Activated T-helper 1 cell treated with anti-CD3 and anti-CD28 coated beads, Interleukin-2, amount 50 U/mL, for 16 hours (primary cell): ENCODE data around the gene ZBTB20.

Experiments
- DNase-seq, 2 donors: peaks; one replicate each; pipeline ENCODE4 v3.0.0-alpha.2; 2020; ENCODE audit warnings: low read depth in 1 of 2, low spot score in 1 of 2

ZBTB20 gene

DNA sequence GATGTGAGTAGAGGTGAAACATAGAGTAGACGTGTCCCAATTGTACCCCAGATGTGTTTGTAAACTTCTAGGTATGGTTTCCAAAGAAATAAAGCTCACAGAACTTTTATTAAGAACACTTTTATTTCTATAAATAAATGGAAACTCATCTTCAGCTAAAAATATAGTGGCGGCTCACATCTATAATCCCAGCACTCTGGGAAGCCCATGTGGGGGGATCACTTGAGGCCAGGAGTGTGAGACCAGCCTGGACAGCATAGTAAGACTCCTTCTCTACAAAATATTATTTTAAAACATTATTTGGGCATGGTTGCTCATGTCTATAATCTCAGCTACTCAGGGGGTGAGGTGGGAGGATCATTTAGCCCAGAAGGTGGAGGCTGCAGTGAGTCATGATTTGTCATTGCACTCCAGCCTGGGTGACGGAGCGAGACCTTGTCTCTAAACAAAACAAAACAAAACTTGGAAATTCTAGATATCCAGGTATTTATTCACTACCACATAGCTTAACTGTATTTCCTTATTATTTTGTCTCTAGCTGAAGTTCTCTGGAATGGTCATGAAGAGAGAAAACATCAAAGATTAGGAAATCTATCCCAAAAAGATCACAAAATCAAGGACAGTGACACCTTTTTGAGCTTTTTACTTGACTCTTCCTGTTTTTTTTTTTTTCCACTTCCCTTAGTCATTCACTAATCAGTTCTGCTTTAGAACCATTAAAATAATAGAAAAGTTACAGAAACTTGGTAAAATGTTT is 595.1 kb downstream of the ZBTB20 start:
- no peak for DNase-seq

DNA sequence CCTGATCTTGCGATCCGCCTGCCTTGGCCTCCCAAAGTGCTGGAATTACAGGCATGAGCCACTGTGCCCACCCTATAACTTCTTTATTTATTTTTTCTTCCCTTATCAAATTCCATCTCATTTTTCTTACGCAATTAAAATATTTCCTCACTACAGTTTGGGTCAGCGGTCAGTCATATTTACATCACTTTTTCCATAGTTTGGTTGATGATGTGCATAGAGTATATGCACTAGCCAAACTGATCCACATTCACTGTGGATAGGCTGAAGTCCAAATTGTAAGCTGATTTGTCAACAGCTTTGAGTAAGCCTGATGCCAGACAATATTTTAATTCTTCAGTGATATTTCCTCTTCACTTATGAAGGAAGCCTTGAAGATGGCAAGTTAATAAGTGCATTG is 596.9 kb downstream of the ZBTB20 start:
- DNase-seq: no peak

DNA sequence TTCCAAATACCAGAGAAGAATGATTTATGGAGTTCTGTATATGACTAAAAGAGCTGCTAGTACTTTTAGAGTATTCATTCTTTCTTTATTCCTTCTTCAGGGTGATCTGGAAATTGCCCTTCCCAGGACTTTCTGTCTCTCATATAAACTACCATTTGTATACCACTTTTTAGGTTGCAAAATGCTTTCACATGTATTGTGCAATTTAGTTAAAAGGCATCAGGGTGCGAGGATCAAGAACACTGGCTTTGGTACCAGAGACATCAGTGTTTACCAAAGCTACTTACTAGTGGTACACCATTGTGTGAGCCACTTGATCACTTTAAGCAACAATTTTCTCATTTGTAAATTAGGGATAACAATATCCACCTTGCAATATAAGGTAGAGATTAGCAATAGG is 601.9 kb downstream of the ZBTB20 start:
- DNase-seq: no peak

DNA sequence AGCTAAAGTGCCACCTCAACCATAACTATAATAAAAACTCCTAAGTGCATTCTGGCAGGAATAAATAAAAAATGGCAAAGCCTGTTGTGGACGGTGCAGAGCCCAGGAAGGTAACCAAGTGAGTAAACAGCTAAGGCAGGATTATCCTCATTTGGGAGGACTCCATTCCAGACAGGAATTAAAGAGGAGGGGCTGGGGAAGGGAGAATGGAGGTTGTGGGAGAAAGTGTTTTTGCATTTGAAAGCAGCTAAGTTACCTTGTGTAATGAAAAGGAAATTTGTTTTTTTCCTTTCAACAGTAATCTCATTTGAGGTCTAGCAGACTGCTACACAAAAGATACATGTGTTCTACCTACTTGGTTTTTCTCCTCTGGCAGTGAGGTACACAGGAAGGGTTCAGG is 604.7 kb downstream of the ZBTB20 start:
- no peak for DNase-seq

DNA sequence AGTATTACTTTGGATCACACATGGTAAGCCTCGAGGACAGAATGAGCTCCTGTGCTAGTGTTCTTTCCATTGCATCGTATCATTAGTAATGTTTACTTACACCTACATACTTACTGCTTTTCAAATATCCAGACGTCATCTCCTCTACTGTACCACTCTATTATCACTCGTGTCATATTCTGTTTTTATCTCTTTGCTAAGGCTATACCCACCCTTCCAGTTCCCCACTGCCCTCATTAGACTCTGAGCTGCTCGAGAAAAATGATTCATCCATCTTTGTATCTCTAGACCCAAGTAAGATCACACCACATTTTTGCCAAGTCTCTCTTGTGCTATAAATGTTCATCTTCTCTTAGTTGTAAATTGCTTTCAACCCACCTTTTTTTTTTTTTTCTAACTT is 607.6 kb downstream of the ZBTB20 start:
- DNase-seq: no peak

DNA sequence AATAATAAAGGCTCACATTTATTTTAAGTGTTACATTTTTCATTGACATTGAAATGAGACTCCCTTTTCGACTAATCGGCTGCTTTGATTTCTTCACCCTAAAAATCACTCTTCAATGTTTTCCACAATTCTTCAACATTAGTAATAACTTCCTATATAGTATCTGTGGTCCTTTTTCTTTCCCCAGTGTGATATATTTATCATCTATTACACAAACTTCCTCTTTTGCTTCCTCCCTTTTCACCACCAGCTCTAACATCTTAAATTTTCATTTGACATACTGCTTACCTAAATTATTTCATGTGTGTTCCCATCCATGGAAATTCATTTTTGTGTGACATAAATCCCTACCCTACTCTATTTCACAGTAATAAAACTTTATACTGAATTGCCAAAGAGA is 608.9 kb downstream of the ZBTB20 start:
- DNase-seq: no peak

DNA sequence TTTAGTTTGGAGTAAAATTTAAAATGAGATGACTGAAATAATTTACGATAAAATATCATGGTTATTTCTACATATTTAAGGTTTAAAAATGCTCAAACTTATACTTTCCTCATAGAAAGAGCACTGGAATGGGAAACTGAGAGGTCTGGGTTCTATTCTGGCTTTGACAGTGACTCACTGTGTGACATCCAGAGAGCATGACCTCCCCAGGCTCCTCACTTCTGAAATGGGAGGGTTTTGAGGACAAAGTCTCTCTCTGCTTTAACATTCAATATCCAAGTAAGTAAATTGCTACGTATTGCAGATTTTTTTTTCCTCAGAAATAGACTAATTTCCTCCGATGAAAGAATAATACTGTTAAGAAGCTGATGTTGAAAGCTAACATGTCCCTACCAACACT is 618.6 kb downstream of the ZBTB20 start:
- DNase-seq: no peak

DNA sequence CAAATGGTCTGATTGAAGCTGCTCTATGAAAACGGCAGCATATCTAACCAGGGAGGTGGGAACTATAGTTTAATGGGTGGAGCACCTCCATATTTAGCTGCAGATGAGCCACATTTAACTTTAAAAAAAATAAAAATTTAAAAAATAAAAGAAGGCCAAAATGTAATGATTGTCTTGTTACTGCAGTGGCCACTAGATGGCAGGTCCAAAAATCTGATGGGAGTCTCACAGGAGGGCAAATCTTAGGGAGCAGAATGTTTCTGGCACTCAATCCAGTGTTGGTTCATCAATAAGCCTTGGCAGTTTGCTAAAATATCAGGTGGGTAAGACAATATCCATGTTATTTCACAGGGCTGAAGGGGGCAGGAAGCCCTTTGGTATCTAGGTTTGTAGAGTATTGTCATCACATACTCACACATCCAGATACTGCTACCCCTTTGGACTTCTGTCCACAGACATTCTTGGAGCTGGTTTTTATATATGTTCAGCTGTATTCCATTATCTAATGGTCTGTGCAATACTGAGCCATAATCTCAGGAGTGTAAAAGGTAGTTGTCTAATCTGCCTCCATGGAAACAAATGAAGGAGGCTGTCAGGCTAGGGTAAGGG is 619.9 kb downstream of the ZBTB20 start:
- DNase-seq: no peak

DNA sequence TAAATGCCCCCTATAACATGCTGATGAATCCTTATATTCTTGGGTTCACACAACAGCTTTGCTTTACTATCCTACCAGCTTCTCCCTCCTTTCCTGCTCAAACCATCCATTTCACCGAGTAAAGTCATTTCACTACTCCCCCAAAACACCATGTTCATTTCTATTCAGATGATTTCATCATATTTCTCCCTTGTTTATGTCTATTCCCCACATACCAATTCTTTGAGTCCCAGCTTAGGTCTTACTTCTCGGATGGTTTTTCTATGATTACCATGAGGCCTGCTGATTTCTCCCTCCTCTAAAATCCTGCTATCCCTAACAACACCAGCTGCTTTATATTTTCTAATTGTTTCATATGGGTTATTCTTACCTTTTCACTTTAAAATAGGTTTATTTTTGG is 621.8 kb downstream of the ZBTB20 start:
- DNase-seq: no peak

DNA sequence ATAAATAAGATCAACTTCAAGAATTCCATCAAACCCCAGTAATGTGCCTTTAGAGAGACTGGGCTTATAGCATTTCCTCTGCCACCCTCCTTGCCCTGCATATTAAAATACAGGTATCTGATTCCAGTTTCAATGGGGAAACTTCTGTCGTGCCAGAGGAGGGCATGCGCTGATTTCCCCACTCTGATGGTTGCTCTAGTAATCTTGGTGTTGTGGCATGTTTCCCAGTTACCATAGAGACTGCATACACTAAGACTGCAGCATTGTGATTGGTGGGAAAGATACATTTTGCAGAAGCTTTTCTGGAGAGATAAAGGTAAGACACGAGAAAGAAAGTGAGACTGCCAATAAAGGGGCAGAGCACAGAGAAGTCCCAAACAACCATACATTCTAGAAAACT is 627.7 kb downstream of the ZBTB20 start:
- DNase-seq: no peak

DNA sequence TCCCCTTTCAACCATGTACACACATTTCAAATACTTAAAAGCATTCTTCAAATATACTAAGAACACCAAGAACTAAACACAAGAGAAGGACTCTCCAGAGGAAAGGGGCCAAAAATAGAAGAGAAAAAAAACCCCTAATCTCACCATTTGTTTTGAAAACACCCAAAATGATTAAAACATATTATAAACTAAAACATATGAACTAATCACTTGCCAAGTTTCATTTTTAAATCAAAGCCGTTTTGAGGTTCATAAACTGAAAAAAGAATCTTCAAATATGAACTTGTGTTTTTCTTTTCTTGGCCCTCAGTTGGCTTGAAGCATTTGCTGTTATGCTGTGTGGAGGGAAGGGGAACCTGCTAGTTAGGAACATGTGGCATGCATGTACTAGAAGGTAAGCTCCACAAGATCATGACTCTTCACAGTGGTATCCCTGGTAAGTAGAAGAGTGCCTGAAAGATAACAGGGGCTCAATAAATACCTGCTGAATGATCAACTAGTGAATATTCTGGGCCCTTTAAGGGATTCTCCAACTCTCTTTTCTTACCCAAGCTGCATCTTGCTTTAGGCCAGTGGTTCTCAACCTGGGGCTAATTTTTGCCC is 628.8 kb downstream of the ZBTB20 start:
- DNase-seq: no peak

DNA sequence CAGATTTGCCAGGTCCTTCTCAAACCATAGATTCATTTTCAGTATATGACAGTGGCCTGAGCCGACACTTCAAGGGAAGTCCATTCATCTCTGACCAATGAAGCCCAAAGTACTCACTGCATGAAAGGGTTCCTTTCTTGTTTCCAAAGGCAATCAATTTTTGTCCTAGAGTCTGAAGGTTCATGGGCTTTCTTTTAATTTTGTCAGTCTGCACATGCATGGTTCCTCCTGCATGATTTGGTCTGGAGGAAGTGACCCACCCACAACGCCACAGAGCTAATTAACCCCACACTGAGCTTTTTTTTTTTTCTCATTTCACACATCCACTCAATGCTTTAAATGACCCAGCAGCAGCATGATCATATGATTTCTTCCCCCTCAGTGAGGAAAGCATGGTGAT is 636.9 kb downstream of the ZBTB20 start:
- no peak for DNase-seq

DNA sequence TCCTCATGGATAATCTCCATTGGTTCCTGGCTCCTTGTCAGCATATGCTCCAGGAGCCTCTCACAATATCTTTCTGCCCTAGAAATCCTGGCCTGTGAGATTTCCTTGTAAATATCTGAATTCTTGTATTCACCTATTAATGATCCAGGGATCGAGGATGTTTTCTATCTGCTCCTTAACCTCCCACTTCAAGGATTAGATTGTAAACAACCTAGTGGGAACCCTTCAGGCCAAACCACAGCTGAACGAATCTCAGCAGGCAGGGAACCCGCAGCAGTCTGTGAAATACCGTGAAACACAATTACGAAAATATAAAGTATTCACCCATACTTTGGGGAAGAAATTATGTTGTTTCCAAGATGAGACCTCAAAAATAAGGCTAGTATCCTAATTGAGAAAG is 637.3 kb downstream of the ZBTB20 start:
- no peak for DNase-seq

DNA sequence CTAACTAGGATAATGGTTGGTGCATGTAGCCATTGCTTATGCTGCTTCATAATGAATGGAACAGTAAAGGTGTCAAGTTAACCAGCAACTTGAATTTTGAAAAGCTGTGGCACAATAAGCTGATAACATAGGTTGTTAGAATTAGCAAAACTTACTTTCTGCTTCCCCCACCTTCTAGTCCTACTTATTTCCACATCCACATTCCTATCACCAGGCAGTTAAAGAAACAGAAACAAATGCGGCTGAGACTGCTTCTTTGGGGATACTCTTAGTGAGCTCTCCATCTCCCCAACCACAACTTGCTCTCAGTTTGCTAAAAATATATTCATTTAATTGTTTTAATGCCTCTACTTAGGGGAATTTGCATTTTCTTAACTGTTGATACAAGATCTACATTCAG is 638.1 kb downstream of the ZBTB20 start:
- DNase-seq: no peak

DNA sequence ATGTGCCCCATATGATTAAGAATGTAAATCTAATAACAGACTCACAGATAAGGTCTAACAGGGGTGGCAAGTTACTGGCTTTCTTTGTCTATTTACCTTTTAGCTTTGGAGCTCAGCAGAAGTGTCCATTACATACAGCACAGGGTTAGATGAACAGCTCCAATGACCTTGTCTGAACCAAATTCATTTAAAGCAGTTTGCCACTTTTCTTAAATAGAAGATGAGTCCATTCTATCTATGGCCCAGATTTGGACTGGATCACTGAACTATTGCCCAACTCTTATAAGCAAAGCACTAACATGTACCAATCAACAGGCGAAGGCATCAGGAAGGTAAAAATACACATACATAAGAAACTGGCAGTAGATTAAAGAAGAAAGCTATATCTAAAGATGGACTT is 638.9 kb downstream of the ZBTB20 start:
- no peak for DNase-seq

DNA sequence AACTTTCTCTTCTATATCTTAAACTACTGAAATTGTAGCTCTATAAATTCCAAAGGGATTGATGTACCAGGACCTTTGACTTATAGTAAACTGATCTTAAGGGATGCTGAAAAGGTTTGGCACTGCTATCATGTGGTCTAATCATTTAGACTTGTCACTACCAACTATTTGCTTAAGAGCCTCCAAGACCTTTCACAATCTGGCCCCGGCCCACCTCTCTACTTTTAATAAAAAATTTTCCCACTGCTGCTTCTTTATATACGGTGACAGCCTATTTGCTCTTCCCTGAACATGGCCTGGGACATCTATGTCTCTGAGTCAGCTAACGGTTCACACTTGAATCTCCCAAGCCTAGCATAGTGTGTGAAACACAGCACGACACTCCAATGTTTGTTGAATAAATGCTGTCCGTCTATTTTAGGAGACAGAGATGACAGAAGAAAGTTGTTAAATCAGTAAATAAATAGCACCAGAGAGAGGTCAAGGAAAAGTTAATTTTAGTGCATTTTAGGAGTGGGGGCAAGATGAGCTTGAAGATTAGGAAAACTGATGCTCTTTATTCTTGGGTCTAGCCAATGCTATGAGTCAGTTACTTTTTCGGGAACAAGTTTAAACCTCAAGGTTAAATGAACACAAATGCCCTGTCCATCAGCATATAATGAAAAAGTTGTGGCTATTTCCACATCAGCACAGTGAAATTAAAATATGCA is 640.3 kb downstream of the ZBTB20 start:
- no peak for DNase-seq

DNA sequence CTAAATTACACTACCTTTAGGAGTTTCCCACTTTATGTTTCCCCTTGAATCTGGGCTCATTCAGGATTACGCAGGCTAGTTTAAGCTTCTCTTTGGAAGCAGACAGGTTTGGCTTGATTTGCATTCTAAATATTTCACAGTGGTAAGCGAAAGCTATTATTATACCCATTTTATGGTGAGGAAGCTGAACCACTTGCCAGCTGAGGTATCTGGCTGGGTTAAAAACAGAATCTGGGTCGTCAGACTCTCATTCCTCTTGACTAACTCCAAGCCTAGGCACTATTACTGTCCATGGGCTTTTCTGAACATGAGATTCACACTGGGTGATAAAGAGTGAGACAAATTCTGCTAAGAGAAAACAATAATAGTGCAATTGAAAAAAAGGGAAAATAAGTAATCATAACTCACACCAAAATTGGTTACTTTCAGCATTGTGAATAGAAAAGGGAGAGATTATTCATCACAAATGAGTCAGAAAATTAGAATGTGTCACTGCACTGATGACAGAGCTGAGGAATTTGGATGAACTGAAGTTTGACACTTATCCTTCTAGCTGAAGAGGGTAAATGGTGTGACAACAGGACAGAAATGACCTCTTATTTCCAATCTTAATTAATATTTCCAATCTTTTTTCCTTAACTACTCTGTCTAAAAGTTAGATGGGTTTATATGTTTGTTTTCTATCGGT is 642.0 kb downstream of the ZBTB20 start:
- no peak for DNase-seq

DNA sequence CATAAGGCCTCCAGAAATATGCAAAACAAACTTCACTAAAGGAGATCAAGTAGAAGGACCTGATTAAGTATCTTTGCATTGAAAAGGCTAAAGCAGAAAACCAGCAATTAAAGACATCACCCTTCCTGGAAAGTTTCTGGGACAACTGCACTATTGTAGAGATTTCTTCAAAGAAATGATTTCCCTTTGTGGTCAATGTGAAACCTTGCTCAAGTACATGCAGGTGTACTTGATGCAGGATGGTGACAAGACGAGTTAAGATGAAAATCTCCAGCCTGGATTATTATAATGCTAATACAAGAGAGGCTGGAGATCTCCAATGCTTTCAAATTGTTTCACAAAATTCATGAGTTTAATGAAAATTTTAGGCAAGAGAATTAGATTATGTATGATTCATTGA is 644.9 kb downstream of the ZBTB20 start:
- DNase-seq: no peak

DNA sequence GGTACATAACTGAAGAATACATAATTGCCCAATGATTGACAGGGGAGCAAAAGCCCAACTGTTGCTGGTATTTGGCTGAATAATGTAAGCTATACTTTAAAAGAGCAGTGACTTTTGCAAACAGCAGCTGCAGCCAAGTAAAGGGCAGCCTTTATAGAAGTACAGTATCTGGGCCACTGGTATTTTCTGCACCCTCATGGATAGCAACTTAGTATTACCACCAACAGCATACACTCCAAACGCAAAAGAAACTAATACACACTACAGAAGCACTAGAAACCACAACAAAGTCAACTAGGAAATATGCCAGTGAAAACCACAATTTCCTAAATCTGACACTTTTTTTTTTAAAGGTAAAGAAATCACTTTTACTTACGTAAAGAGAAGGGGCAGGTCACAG is 647.1 kb downstream of the ZBTB20 start:
- DNase-seq: no peak

DNA sequence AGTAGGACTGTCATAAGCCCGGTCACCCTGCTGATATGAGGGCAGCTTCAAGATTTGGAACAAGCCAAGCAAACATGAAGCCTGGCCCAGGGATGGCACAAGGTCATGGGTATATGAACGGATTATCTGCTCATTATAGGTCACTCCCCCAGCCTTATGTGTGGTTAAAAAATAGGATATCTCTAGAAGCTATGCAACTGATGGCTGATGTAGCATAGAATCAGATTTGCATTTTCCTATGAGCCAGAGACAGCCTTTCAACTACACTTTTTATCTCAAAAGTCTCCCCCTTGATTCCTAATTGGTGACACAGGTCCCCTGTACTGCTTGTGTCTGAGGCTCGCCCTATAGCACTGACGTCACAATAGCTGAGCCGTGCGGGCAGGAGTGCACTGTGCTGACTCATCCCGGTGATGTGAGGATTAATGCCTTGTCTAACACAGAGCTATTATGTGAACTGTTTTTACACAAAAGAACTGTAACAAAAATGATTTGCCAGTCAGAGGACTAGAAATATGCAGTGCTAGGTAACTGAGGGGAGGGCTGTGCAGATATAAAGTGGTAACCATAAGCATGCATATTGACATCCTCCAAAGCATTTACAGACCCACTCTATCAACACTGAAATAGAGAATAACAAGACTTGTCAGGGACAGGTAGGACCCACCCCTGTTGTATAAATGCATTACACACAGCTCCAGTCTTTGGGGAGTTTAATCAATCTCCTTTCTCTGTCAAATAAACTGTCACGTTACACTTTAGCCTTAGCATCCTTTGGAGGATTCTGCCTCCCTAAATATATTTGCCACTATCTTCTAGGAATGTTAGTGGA is 648.3 kb downstream of the ZBTB20 start:
- DNase-seq: no peak

DNA sequence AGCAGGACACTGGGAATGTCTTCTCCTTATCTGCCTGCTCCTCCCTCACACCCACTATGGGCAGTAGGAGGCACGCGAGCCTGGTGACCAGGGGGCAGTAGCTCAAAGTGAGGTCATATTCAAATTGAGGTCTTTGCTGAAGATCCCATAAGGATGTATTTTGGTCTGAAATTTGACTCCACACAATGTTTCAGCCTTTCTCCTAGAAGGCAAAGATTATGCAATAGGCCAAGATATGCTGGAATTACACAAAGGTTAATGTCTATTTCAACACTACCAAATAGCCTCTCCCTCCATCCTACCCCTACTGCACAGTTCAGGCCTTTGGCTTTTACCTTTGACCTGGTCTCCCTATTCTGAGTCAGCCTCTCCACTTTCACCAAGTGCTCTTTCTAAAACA is 650.2 kb downstream of the ZBTB20 start:
- no peak for DNase-seq
